GM12801 (cell line): ENCODE data around the gene GPR107.

Source experiments
- CTCF ChIP-seq: IDR thresholded peaks from one replicate; pipeline ENCODE4 v1.5.1; 2011; ENCODE audit warnings: control low read depth; ENCODE audit not compliant: insufficient read length; ENCODE audit errors: extremely low read depth

The GPR107 gene

DNA sequence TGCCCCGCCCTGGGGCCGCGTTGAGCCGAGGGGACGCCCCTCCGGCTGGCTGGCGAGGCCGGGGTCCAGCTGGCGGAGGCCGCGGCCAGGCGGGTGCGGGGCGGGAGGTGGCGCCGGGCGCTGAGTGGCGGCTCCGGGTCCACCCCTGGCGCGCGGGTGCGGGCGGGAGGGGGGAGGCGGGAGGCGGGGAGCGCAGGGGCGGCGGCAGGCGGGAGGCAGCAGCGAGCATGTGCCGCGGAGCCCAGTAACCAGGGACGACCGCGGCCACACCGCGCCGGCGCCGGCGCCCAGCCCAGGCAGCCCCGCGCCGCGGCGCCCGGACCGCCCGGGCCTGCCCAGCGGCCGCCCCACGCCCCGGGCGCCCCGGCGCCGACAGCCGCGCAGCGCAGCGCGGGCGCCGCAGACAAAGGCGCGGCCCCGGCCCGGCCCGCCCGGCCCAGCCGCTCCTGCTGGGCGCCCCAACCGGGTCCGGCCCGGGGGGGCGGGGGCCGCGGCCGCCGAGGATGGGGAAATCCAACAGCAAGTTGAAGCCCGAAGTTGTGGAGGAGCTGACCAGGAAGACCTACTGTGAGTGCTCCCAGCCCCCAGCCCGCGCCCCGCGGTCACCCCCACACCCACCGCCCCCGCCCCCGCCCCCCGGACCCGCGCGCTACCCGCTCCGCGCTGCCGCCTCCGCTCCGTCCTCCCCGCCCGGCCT is 118.6 kb downstream of the GPR107 start, which contains the start of gene NCS1:
NCS1 (plus strand) TSS at position 244 of the 697 bp plus-strand sequence; CDS start at position 504, 260 bp downstream.
- TF ChIP-seq CTCF = no peak

GRCh38 chr9:130172858-130173665 is 119.4 kb downstream of the GPR107 start:
- no peak for TF ChIP-seq CTCF

DNA sequence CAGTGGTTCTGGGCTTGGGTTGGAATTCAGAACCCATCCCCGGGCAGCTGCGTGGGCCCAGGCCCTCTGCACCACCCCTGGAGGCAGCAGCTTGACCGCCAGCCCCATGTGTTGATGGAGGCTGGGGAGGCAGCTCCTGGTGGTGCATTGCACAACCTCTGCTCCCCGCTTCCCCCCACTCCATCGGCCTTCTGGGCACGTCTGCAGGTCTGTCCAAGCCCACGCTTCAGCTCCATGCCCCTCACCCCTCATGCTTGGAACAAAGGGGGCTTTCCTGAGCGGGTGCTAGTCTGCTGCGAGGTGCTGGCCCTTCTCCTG is 119.9 kb downstream of the GPR107 start:
- no peak for TF ChIP-seq CTCF

GRCh38 chr9:130174025-130174424 is 120.3 kb downstream of the GPR107 start:
- no peak for TF ChIP-seq CTCF

DNA sequence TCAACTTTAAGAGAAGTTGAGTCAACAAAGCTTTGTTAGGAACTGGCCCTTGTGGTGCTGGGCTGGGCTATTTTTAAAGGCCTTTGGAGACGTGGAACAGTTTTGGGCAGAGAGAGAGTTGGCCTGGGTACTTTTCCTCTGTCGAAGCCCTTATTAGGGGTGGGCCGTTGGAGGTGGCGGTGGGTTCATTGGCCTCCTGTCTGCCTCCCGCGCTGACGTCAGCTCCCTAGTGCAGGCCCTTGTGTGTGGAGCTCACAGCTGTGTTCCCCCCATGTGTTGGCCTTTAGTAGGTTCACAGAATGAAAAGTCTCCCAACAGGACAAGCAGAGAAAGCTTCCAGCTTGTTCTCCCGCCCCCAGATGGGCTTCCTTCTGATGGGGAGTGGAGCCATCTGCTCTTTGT is 121.2 kb downstream of the GPR107 start:
- TF ChIP-seq CTCF = no peak

- no peak for TF ChIP-seq CTCF
These were observed 121.6 kb downstream of the GPR107 start for GRCh38 chr9:130175355-130175754.

DNA sequence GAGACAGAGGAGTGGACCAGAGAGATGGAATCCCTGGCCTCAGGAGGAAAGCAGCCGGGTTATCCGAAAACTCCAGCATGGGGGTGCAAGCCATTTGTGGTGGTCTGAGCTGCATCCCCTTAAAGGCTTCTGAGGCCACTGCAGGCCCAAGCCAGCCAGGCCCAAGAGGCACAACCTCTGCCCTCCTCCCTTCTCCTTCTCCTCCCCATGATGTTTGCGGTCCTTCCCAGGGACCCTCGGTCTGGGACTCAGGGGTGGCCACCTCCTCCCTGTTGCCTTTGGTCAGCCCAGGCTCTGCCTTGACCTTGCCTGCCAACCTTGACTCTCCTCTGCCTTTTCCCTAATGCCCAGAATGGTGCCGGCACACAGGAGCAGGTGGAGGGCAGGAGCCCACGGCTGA is 123.1 kb downstream of the GPR107 start:
- TF ChIP-seq CTCF = no peak
